AG09309 (cell line): ENCODE results near the gene ZBTB32.

ENCODE experiments used
- DNase-seq: peaks from one replicate; pipeline ENCODE4 v3.0.0-alpha.2; 2010; ENCODE audit warnings: low read depth
- H3K4me3 ChIP-seq: 2 replicates; pipeline ENCODE4 v1.5.1; 2011; ENCODE audit warnings: mild to moderate bottlenecking, low read depth, low read length, moderate library complexity; ENCODE audit not compliant: control insufficient read depth
- CTCF ChIP-seq: IDR thresholded peaks from 2 replicates; pipeline ENCODE4 v1.5.1; 2011; ENCODE audit warnings: mild to moderate bottlenecking, low read depth, low read length, inconsistent platforms; ENCODE audit not compliant: insufficient read depth, control insufficient read depth; ENCODE audit errors: missing control alignments

The ZBTB32 gene

GRCh38 chr19:35736913-35737886, 32.8 kb downstream of the ZBTB32 start:
- DNase-seq, result no peak
- TF ChIP-seq CTCF, result peak; percentile 10
- no peak overlapping the region for H3K4me3 ChIP-seq

- DNase-seq, result no peak
- no peak for TF ChIP-seq CTCF
- no peak overlapping the region for H3K4me3 ChIP-seq
Measured at GRCh38 chr19:35738021-35738886, 33.9 kb downstream of the ZBTB32 start.

DNA sequence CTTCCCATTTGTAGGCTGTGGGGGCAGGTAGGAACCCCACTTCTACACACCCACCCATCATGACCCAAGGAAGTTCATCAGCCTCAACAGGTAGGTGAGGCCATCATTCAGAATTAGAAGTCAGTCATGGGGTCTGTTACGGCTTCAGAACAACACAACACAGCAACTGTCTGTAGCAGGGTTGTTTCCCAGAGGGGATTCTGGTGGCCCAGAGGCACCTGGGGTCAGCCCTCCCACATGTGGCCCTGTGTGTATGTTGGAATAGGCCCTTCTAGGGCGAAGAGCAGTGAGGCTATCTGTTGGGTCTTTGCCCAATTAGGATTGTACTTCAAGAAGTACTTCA, 34.5 kb downstream of the ZBTB32 start:
- no peak overlapping the region for H3K4me3 ChIP-seq
- no peak for DNase-seq
- TF ChIP-seq CTCF, result no peak

GRCh38 chr19:35739275-35740107, 35.1 kb downstream of the ZBTB32 start:
- no peak for DNase-seq
- TF ChIP-seq CTCF, result no peak
- H3K4me3 ChIP-seq, result peak overlapping the region; percentile 66

- DNase-seq, result no peak
- TF ChIP-seq CTCF, result no peak
- H3K4me3 ChIP-seq, result peak overlapping the region; percentile 66
Measured at GRCh38 chr19:35740108-35740422, 35.7 kb downstream of the ZBTB32 start.

- DNase-seq, result peak; percentile 77
- TF ChIP-seq CTCF, result peak; percentile 16
- peak overlapping the region; percentile 66 for H3K4me3 ChIP-seq
Measured at GRCh38 chr19:35740423-35741202, 36.3 kb downstream of the ZBTB32 start.
